BLaER1 (cell line): ENCODE results near the gene POLN.

ENCODE experiments used
- H3K27ac ChIP-seq: shearing (Covaris generic); formaldehyde crosslinking; 2 replicates; pipeline ENCODE4 v1.8.1; 2022
- H3K27me3 ChIP-seq: shearing (Covaris generic); formaldehyde crosslinking; 2 replicates; pipeline ENCODE4 v1.8.1; 2022
- H3K36me3 ChIP-seq: shearing (Covaris generic); formaldehyde crosslinking; 2 replicates; pipeline ENCODE4 v1.8.1; 2022
- H3K4me1 ChIP-seq: shearing (Covaris generic); formaldehyde crosslinking; 2 replicates; pipeline ENCODE4 v1.8.1; 2022
- H3K4me2 ChIP-seq: shearing (Covaris generic); formaldehyde crosslinking; 2 replicates; pipeline ENCODE4 v1.8.1; 2022
- H3K4me3 ChIP-seq: shearing (Covaris generic); formaldehyde crosslinking; 2 replicates; pipeline ENCODE4 v1.8.1; 2022
- H3K9ac ChIP-seq: shearing (Covaris generic); formaldehyde crosslinking; 2 replicates; pipeline ENCODE4 v1.8.1; 2022
- H3K9me3 ChIP-seq: shearing (Covaris generic); formaldehyde crosslinking; 2 replicates; pipeline ENCODE4 v1.8.1; 2022
- H4K20me1 ChIP-seq: shearing (Covaris generic); formaldehyde crosslinking; 2 replicates; pipeline ENCODE4 v1.8.1; 2022
- Cebpa-rat ChIP-seq: shearing (Covaris generic); IDR thresholded peaks from 2 replicates; pipeline ENCODE4 v1.8.1; 2022

POLN gene

DNA sequence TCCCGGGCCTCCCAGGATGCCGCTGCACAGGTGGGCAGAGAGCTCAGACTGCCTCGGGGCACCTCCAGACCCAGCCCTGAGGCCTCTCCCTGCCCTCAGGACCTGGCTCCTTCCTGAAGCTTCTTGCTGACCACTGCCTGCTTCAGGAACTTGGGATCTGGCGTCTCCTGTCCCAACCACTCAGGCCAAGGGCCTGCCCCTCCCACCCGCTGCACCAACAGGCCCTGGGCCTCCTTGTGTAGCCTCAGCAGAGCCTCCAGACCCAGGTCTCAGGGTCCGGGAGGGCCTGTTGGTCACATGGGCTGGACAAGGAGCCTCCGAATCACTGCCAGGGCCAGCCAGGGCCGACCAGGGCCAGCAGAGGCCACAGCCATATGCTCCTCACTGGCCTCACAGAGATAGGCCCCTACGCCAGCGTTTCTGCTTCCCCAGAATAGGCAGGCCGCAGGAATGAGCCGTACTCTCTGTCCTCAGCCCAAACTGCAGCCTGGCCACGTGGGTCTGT lies 17.2 kb upstream of the POLN start:
- Histone ChIP-seq H4K20me1 (peaks cover 72% of the 10 kb centered on the region), H3K27ac (no peak overlapping the region), H3K9ac (peak overlapping the region; percentile 92; the same call in 1 of the 2 replicates), H3K27me3 (no peaks in the 10 kb centered on the region), H3K9me3 (no peaks in the 10 kb centered on the region), H3K4me2 (no peak overlapping the region), H3K4me1 (peaks cover 70% of the 10 kb centered on the region), H3K36me3 (peaks cover 52% of the 10 kb centered on the region), H3K4me3 (no peak overlapping the region)
- TF ChIP-seq Cebpa-rat = no peak

- H3K9me3 ChIP-seq = no peaks in the 10 kb centered on the region
- H3K27me3 ChIP-seq = no peaks in the 10 kb centered on the region
- peak overlapping the region; percentile 61; the same call in 1 of the 2 replicates for H3K27ac ChIP-seq
- no peak overlapping the region for H3K4me3 ChIP-seq
- H4K20me1 ChIP-seq = peaks cover 79% of the 10 kb centered on the region
- peak overlapping the region; percentile 68 for H3K4me2 ChIP-seq
- no peak for TF ChIP-seq Cebpa-rat
- H3K4me1 ChIP-seq = peaks cover 63% of the 10 kb centered on the region
- peak overlapping the region; percentile 92; the same call in 1 of the 2 replicates for H3K9ac ChIP-seq
- peaks cover 58% of the 10 kb centered on the region for H3K36me3 ChIP-seq
Measured at GRCh38 chr4:2258091-2259035, 16.4 kb upstream of the POLN start.

- peaks cover 86% of the 10 kb centered on the region for H4K20me1 ChIP-seq
- H3K27ac ChIP-seq = peak overlapping the region; percentile 61
- peaks cover 65% of the 10 kb centered on the region for H3K36me3 ChIP-seq
Measured at GRCh38 chr4:2257361-2258081, 15.6 kb upstream of the POLN start.

GRCh38 chr4:2256781-2257191 lies 14.9 kb upstream of the POLN start:
- peaks cover 71% of the 10 kb centered on the region for H3K36me3 ChIP-seq
- peak overlapping the region; percentile 61 for H3K27ac ChIP-seq
- peaks cover 55% of the 10 kb centered on the region for H3K4me1 ChIP-seq
- peaks cover 92% of the 10 kb centered on the region for H4K20me1 ChIP-seq
- no peaks in the 10 kb centered on the region for H3K9me3 ChIP-seq
- H3K4me2 ChIP-seq = peak overlapping the region; percentile 68
- no peak overlapping the region for H3K4me3 ChIP-seq
- no peak for TF ChIP-seq Cebpa-rat
- no peaks in the 10 kb centered on the region for H3K27me3 ChIP-seq
- peak overlapping the region; percentile 48; the same call in 1 of the 2 replicates for H3K9ac ChIP-seq

More at GRCh38 chr4:2257361-2258081, 15.6 kb upstream of the POLN start:
- H3K4me2 ChIP-seq = peak overlapping the region; percentile 68
- peak overlapping the region; percentile 48; the same call in 1 of the 2 replicates for H3K9ac ChIP-seq
- no peaks in the 10 kb centered on the region for H3K27me3 ChIP-seq
- no peaks in the 10 kb centered on the region for H3K9me3 ChIP-seq
- no peak overlapping the region for H3K4me3 ChIP-seq
- no peak for TF ChIP-seq Cebpa-rat
- peaks cover 55% of the 10 kb centered on the region for H3K4me1 ChIP-seq

DNA sequence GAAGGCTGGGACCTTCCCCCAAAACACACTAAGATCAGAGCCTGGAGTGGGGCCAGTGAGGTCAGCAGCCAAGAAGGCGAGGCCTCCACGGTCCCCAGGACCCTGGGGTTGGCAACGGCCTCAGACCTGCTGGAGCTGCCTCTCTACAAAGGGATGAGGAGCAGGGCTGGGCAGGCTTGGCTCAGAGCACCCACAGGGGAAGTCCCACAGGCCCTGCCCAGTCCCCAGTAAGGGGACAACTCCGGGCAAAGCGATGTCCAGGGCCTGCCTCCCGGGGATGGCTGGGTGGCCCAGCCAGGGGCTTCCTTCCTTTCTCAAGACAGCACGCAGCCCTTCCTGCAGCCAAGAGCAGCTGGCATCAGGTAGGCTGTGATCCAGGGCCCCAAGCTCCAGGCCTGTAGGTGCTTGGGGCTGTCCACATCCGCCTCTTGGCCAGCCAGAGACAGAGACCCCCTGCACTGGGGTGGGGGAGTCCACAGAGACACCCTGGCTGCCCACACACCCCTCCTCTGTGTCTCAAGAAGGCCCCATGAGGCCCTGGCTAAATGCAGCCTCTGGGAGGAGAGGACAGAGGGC lies 14.3 kb upstream of the POLN start:
- Histone ChIP-seq H3K27ac (peak overlapping the region; percentile 61), H3K9me3 (no peaks in the 10 kb centered on the region), H3K4me2 (peak overlapping the region; percentile 68), H4K20me1 (peaks cover 97% of the 10 kb centered on the region), H3K4me3 (no peak overlapping the region), H3K4me1 (peaks cover 55% of the 10 kb centered on the region), H3K9ac (peak overlapping the region; percentile 48; the same call in 1 of the 2 replicates), H3K36me3 (peaks cover 76% of the 10 kb centered on the region), H3K27me3 (no peaks in the 10 kb centered on the region)
- TF ChIP-seq Cebpa-rat = no peak

DNA sequence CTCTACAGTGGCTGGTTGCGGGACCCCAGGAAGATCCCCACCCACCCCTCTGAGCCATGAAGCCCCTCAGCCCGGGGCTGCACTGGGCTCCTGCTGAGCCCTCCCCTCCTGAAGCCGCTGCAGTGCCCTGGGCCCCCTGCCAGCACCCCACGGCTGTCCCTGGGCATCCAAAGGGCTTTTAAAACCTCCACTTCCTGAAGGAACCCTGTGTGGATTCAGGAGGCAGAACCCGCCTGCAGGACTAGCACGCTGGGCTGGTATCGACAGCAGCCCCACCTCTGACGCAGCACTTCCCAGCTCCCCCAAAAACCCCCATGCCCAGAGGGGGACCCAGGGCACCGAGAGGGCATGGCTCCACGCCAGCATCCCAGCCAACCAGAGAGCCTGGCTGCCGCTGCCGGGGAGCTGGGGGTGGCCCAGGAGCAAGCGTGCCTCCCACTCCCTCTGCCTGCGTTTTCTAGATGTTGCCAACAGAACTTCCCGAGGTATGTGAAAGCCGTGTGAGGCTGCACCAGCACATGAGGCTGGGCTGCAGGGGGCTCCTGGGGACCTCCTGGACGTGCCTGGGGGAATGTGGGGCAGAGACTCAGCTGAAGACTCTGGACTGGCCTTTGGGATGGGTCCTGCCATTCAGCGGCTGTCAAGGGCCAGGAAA lies 13.7 kb upstream of the POLN start:
- peak overlapping the region; percentile 48; the same call in 1 of the 2 replicates for H3K9ac ChIP-seq
- H3K4me3 ChIP-seq = no peak overlapping the region
- H3K4me2 ChIP-seq = peak overlapping the region; percentile 68
- peak overlapping the region; percentile 61 for H3K27ac ChIP-seq
- TF ChIP-seq Cebpa-rat = no peak
- H4K20me1 ChIP-seq = peaks cover 97% of the 10 kb centered on the region
- peaks cover 50% of the 10 kb centered on the region for H3K4me1 ChIP-seq
- H3K9me3 ChIP-seq = no peaks in the 10 kb centered on the region
- H3K36me3 ChIP-seq = peaks cover 82% of the 10 kb centered on the region
- no peaks in the 10 kb centered on the region for H3K27me3 ChIP-seq

DNA sequence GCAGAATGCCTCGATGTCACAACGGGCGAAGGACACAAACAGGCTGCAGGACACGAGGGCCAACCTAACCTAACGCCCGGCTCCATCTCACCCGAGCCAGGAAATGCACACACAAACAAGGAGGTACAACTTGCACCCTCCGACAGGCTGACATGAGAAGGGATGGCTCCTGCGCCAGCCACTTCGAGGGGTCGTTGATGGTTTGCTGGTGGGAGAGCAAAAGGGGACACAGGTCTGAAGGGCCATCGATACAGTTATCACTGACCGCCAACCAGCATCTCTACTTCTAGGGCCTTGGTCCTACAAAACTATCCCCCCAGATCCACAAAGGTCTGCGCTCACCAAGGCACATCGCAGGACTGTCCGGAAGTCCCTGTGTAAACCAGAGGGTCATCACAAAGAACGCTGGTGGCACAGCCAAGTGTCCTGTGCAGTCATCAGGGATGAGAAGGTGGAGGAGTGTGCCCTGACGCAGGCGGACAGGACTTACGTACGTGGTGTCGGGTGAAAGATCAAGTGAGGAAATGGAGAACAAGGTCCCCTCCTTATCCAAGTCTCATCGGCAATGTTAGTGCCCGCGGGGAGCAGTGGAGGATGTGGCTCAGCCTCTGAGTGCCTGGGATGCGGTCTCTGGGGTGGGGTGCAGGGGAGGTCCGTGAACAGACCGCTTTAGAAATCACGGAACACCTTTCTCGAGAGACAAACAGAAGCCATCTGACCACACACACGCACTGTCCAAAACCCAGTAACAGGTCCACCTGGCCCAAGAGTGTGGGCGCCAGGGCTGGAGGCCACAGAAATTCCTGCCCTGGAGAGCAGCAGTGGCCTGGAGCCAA lies 13.0 kb upstream of the POLN start:
- TF ChIP-seq Cebpa-rat = no peak
- no peak overlapping the region for H3K4me2 ChIP-seq
- H3K9me3 ChIP-seq = no peaks in the 10 kb centered on the region
- H3K27ac ChIP-seq = no peak overlapping the region
- no peak overlapping the region for H3K4me3 ChIP-seq
- H3K36me3 ChIP-seq = peaks cover 85% of the 10 kb centered on the region
- no peak overlapping the region for H3K9ac ChIP-seq
- H3K4me1 ChIP-seq = peaks cover 42% of the 10 kb centered on the region
- no peaks in the 10 kb centered on the region for H3K27me3 ChIP-seq
- peaks cover 97% of the 10 kb centered on the region for H4K20me1 ChIP-seq
